SIG-M5 treated with dmso at 0.1 percent for 504 hours (cell line): ENCODE measurements around the gene ASL.
A peak's percentile ranks its signal among the peaks of the same experiment; 100 is the strongest.
"Not testable (repeated sequence)": the region's sequence is repeated elsewhere in the genome, so short reads cannot be mapped to it uniquely, and the experiment has no call there.

Experiments
- DNase-seq: peaks from one replicate; lab custom pipeline; 2025; ENCODE audit not compliant: unreplicated experiment; lab: John Stamatoyannopoulos, UW

The ASL gene

DNA sequence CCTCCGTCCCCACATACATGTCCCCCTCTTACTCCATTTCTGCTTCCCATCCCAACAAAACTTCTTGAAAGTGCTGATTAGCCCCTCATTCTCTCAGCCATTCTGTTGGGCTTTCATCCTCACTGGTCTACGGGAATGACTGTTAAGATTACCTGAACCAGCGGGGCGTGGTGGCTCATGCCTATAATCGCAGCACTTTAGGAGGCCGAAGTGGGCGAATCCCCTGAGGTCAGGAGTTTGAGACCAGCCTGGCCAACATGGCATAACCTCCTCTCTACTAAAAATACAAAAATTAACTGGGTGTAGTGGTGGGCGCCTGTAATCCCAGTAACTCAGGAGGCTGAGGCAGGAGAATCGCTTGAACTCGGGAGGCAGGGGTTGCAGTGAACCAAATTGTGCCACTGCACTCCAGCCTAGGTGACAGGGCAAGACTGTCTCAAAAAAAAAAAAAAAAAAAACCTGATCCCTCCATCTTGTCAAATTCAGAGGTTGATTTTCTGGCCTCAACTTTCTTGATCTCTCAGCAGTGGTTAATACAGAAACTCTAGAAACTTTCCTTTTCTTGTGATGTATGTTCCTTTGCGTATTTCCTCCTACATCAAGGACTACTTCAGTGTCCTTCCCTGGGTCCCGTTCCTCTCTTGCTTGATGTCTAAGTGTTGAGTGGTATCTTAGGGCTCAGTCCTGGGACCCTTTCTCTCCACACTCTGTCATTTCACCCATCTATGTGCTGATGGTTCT, 41.2 kb downstream of the ASL start:
- not testable (repeated sequence) for DNase-seq

DNA sequence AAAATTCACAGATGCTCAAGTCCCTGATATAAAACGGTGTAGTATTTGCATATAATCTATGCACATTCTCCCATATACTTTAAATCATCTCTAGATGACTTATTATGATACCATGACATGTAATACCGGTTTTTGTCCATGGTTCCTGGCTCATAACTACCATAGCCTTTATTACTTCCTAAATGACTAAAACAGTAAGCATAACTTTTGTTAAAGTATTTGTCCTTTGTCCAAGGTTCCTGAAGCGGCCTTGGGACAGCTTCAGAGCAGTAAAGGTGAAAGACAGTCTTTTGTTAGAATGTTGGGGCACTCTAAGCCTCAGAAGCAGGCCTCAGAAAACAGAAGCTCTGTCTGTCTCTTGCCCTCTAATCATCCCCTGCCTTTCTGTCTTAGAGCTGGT, 43.0 kb downstream of the ASL start:
- peak; percentile 22 for DNase-seq

DNA sequence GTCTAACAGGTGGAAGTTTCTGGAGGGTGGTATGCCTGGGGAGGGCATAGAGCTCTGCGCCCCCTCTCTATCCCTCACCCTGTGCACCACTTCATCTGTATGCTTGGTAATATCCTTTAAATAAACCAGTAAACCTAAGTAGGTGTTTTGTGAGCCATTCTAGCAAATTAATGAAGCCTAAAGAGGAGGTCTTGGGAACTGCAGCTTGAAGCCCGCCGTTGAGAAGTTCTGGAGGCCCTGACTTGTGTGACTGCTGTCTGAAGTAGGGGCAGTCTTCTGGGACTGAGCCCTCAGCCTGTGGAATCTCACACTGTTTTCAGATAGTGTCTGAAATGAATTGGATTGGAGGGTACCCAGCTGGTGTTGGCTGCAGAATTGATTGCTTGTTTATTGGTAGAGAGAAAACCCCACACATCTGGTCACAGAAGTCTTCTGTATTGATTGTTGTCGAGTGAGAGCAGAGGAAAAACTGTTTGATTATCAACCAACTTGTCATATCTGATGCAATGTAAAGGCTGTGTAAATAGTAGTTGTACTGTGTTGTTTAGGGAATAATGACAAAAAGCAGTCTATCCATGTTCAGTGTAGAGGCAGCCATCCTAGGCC, 43.7 kb downstream of the ASL start:
- DNase-seq, result no peak

DNA sequence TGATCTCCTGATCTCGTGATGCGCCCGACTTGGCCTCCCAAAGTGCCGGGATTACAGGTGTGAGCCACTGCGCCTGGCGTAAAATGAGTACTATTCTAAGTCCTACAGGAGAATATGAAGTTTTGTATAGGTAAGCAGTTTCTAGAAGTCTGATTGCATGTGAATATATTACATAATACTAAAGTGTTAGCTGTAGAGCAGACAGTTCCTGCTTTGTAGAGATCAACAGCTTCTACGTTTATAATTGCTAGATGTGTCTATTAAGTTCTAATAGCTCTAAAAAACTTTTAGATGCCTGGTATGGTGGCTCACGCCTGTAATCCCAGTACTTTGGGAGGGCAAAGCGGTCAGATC, 47.5 kb downstream of the ASL start:
- no peak for DNase-seq

DNA sequence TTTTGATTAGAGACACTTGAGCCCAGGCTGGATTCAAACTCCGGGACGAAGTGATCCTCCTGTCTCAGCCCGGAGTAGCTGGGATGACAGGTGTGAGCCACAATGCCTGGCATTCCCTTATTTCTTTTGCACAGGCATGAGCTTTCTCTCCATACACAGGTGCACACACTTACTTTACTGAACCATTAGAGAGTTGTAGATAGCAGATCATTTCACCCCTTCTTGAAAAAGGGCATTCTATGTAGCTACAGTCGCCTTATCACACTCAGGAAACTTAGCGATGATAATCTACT, 48.9 kb downstream of the ASL start:
- DNase-seq, result not testable (repeated sequence)

DNA sequence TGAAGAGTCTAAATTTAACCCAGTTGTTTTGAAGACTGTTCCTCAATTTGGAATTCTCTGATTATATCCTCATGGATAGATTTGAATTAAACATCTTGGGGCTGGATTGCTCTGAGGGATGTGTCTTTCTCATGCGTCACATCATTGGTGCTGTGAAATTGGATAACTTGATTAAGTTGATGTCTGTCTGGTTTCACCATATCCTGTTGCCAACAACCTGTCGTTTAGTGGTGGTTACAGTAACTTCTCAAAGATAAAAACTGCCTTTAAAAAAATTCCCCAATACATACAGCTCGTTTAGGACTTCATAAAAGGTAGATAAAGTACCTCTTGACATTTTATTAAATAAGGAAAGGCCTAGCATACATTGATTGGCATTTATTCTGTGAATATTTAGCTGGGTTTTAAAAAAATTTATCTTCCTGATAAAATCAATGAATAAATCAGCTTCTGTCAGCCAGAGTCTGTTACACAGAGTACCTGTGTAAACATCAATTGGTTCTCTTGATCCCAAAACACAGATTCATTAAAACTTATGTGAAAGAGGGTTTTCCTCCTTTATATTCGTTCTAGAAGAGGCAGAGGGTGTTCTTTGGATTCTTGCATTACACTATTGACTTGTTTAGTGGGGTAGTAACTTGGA, 49.6 kb downstream of the ASL start:
- no peak for DNase-seq

DNA sequence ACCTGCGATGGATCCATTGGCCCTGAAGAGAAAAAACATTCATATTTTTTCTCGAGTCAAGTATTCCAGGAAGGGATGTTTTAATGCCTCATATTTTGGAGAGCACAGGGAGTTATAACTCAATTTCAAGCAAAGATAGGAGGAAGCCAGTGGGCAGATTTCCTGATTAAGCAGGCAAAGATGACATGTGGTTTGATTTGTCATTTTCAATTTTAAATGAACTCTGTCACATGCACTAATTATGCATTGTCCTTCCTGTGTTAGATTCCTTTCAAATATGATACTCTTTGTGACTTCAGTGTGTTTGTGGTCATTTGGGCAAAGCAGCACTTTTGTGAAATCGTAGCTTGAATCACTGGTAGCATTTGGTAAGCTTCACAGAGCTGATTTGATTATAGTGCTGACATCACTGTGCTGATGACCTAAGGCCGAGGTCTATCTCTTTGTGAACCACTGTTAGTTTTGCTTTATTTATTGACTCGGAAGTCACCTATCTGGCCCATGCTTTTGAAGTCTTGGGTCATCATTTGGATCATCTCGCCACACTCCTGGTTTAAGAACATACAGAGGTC, 50.2 kb downstream of the ASL start:
- DNase-seq, result not testable (repeated sequence)

DNA sequence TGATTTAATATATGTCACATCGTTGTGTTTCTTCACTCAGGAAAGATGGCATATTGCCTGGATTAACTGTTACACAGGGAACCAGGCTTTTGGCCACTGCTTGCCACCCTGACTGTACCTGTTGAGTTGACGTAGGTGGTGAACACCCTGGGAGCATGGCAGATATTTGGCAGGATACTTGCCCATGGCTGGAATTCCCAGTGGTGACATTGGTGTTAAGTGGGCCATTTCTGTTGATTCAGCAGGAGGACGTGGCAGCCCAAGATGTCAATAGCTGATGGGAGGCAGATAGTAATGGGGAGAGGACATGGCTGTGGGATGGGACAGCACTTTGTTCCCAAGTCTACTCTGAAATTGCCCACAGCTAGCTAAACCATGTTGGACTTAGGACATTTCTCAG, 51.6 kb downstream of the ASL start:
- DNase-seq, result not testable (repeated sequence)

DNA sequence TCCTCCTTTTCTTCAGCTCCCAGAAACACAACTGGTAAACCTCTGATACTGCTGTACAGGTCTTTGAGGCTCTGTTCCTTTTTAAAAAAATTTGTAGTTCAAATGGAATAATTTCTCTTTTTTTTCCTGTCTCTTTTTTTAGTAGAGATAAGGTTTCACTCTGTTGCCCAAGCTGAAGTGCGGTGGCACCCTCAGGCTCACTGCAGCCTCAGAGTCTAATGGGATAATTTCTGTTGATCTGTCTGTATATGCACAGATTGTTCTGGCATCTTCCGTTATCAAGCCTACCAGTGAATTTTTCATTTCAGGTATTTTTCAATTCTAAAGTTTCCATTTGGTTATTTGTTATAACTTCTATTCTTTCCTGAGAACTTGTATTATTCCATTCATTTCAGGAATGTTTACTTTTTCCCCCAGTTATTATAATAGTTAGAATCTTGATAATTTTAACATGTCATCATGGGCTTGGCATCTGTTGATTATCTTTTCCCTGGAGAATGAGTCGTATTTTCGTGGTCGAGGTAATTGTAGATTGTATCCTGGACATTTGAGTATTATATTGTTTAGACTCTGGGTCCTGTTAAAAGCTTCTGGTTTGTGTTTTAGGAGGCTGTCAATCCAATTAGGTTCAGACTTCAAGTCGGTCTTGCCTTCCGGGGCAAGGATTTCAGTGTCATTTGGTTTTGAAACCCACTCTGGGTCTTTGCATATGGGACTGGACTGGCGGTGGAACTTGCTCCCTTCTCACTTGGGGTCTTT, 63.6 kb downstream of the ASL start:
- DNase-seq, result no peak

DNA sequence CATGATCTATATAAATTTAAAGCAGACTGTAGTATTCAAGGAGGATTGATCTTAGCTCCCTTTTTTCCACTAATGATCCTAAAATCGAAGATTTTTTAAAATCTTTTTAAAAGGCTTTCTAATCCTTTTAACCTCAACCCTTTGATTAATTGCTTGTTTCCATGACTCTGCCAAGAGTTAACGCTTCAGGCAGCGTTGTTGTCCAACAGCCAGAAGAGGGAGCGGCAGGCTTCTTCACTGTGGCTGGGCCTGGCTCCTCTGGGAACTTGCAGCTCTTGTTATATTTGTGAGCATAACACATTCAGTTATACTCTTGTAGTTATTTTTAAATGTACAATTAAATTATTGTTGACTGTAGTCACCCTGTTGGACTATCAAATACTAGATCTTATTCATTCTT, 65.3 kb downstream of the ASL start:
- peak; percentile 24 for DNase-seq

DNA sequence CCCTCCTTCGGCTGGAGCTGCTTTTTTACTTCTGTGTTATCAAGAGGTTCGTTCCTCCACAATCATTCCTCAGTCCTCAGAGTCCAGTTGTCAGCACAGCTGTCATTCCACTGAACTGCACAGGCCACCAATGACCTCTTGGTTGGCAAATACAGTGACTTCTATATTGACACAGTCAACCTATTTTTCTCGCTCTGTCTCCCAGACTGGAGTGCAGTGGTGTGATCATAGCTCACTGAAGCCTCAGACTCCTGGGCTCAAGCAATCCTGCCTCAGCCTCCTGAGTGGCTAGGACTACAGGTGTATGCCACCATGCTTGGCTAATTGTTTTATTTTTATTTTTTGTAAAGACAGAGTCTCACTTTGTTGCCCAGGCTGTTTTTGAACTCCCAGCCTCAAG, 66.7 kb downstream of the ASL start:
- no peak for DNase-seq

DNA sequence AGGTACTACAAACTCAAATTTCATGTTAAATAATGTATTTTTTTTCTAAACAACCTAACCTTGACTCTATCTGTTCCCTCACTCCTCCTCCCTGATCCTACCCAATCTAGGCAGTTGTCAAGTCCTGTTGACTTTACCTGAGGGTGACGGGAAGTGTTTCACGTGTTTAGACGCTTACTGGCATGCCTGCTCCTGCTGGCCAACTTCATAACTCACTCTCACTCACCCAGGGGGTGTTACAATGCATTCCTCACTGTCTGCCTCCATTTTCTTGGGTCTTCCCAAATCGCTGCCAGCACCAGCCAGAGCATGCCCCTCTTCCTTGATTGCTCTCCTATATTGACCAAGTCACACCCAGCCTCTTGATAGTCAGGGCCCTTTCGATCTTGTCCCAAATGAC, 67.4 kb downstream of the ASL start:
- DNase-seq, result no peak
